HEK293 (cell line): Measurements from ENCODE around the gene ACKR3.

Source experiments
- OSR2 ChIP-seq: fragments of 450-650 bp; formaldehyde crosslinking; IDR thresholded peaks from 2 replicates; pipeline ENCODE4 v1.5.1; 2016; ENCODE audit warnings: missing biosample characterization, missing genetic modification characterization
- SP7 ChIP-seq: fragments of 450-650 bp; formaldehyde crosslinking; IDR thresholded peaks from 2 replicates; pipeline ENCODE4 v1.5.1; 2016; ENCODE audit warnings: missing biosample characterization, missing genetic modification characterization
- ZNF174 ChIP-seq: fragments of 450-650 bp; formaldehyde crosslinking; IDR thresholded peaks from 2 replicates; pipeline ENCODE4 v1.5.0; 2017; ENCODE audit warnings: missing biosample characterization, mild to moderate bottlenecking, missing genetic modification characterization
- ZNF221 ChIP-seq: fragments of 450-650 bp; formaldehyde crosslinking; IDR thresholded peaks from 2 replicates; pipeline ENCODE4 v1.5.1; 2017; ENCODE audit warnings: missing biosample characterization, missing genetic modification characterization, borderline replicate concordance
- ZNF416 ChIP-seq: fragments of 450-650 bp; formaldehyde crosslinking; IDR thresholded peaks from 2 replicates; pipeline ENCODE4 v1.5.1; 2016; ENCODE audit warnings: missing biosample characterization, missing genetic modification characterization
- ZNF510 ChIP-seq: fragments of 450-650 bp; formaldehyde crosslinking; IDR thresholded peaks from 2 replicates; pipeline ENCODE4 v1.5.1; 2018; ENCODE audit warnings: mild to moderate bottlenecking, missing genetic modification characterization, missing biosample characterization; ENCODE audit not compliant: insufficient replicate concordance
- ZNF624 ChIP-seq: fragments of 450-650 bp; formaldehyde crosslinking; IDR thresholded peaks from 2 replicates; pipeline ENCODE4 v1.5.1; 2017; ENCODE audit warnings: missing biosample characterization, missing genetic modification characterization
- ZNF658 ChIP-seq: fragments of 450-650 bp; formaldehyde crosslinking; IDR thresholded peaks from 2 replicates; pipeline ENCODE4; 2016; ENCODE audit warnings: missing biosample characterization, missing genetic modification characterization
- TF ChIP-seq, protein P1 (sequence below): fragments of 450-650 bp; formaldehyde crosslinking; IDR thresholded peaks from 2 replicates; pipeline ENCODE4 v1.5.1; 2016; ENCODE audit warnings: missing biosample characterization, missing genetic modification characterization
- TF ChIP-seq, protein P2 (sequence below): fragments of 450-650 bp; formaldehyde crosslinking; IDR thresholded peaks from 2 replicates; pipeline ENCODE4 v1.5.1; 2017; ENCODE audit warnings: missing biosample characterization, missing genetic modification characterization
- TF ChIP-seq, protein P3 (sequence below): fragments of 450-650 bp; formaldehyde crosslinking; IDR thresholded peaks from 2 replicates; pipeline ENCODE4 v1.5.1; 2017; ENCODE audit warnings: missing biosample characterization, missing genetic modification characterization
- TF ChIP-seq, protein P4 (sequence below): fragments of 450-650 bp; formaldehyde crosslinking; IDR thresholded peaks from 2 replicates; pipeline ENCODE4 v1.5.1; 2016; ENCODE audit warnings: missing biosample characterization, missing genetic modification characterization
- TF ChIP-seq, protein P5 (sequence below): fragments of 450-650 bp; formaldehyde crosslinking; IDR thresholded peaks from 2 replicates; pipeline ENCODE4 v1.5.0; 2017; ENCODE audit warnings: missing biosample characterization, missing genetic modification characterization, borderline replicate concordance

DNA sequence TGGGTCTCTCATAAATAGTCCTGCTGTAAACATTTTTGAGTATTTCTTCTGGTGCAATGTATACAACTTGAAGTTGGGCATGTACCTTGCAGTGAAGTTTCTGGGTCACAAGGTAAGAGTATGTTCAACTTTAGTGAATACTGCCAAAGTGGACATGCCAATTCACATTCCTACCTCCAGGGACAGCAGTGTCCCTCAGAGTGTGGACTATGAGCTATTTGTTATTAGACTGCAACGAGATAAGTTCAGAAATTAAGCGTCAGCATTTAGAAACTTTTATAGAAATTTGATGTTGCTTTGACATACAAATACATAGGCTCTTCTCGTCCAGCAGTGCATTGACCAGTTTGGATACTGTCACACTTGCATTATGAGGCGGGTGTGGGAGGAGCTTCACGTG, 7.2 kb upstream of the ACKR3 start:
- TF ChIP-seq, protein P1, sequence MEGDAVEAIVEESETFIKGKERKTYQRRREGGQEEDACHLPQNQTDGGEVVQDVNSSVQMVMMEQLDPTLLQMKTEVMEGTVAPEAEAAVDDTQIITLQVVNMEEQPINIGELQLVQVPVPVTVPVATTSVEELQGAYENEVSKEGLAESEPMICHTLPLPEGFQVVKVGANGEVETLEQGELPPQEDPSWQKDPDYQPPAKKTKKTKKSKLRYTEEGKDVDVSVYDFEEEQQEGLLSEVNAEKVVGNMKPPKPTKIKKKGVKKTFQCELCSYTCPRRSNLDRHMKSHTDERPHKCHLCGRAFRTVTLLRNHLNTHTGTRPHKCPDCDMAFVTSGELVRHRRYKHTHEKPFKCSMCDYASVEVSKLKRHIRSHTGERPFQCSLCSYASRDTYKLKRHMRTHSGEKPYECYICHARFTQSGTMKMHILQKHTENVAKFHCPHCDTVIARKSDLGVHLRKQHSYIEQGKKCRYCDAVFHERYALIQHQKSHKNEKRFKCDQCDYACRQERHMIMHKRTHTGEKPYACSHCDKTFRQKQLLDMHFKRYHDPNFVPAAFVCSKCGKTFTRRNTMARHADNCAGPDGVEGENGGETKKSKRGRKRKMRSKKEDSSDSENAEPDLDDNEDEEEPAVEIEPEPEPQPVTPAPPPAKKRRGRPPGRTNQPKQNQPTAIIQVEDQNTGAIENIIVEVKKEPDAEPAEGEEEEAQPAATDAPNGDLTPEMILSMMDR, result no peak
- TF ChIP-seq ZNF658 (tag by site-specific recombination), result no peak
- TF ChIP-seq, protein P2, sequence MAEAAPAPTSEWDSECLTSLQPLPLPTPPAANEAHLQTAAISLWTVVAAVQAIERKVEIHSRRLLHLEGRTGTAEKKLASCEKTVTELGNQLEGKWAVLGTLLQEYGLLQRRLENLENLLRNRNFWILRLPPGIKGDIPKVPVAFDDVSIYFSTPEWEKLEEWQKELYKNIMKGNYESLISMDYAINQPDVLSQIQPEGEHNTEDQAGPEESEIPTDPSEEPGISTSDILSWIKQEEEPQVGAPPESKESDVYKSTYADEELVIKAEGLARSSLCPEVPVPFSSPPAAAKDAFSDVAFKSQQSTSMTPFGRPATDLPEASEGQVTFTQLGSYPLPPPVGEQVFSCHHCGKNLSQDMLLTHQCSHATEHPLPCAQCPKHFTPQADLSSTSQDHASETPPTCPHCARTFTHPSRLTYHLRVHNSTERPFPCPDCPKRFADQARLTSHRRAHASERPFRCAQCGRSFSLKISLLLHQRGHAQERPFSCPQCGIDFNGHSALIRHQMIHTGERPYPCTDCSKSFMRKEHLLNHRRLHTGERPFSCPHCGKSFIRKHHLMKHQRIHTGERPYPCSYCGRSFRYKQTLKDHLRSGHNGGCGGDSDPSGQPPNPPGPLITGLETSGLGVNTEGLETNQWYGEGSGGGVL (tag by site-specific recombination), result no peak
- TF ChIP-seq ZNF174 (tag by site-specific recombination), result no peak
- no peak for TF ChIP-seq ZNF510
- TF ChIP-seq ZNF624 (tag by site-specific recombination), result no peak
- TF ChIP-seq, protein P3, sequence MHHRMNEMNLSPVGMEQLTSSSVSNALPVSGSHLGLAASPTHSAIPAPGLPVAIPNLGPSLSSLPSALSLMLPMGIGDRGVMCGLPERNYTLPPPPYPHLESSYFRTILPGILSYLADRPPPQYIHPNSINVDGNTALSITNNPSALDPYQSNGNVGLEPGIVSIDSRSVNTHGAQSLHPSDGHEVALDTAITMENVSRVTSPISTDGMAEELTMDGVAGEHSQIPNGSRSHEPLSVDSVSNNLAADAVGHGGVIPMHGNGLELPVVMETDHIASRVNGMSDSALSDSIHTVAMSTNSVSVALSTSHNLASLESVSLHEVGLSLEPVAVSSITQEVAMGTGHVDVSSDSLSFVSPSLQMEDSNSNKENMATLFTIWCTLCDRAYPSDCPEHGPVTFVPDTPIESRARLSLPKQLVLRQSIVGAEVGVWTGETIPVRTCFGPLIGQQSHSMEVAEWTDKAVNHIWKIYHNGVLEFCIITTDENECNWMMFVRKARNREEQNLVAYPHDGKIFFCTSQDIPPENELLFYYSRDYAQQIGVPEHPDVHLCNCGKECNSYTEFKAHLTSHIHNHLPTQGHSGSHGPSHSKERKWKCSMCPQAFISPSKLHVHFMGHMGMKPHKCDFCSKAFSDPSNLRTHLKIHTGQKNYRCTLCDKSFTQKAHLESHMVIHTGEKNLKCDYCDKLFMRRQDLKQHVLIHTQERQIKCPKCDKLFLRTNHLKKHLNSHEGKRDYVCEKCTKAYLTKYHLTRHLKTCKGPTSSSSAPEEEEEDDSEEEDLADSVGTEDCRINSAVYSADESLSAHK (tag by site-specific recombination), result no peak
- no peak for TF ChIP-seq OSR2 (tag by site-specific recombination)
- no peak for TF ChIP-seq ZNF416 (tag by site-specific recombination)
- TF ChIP-seq, protein P4, sequence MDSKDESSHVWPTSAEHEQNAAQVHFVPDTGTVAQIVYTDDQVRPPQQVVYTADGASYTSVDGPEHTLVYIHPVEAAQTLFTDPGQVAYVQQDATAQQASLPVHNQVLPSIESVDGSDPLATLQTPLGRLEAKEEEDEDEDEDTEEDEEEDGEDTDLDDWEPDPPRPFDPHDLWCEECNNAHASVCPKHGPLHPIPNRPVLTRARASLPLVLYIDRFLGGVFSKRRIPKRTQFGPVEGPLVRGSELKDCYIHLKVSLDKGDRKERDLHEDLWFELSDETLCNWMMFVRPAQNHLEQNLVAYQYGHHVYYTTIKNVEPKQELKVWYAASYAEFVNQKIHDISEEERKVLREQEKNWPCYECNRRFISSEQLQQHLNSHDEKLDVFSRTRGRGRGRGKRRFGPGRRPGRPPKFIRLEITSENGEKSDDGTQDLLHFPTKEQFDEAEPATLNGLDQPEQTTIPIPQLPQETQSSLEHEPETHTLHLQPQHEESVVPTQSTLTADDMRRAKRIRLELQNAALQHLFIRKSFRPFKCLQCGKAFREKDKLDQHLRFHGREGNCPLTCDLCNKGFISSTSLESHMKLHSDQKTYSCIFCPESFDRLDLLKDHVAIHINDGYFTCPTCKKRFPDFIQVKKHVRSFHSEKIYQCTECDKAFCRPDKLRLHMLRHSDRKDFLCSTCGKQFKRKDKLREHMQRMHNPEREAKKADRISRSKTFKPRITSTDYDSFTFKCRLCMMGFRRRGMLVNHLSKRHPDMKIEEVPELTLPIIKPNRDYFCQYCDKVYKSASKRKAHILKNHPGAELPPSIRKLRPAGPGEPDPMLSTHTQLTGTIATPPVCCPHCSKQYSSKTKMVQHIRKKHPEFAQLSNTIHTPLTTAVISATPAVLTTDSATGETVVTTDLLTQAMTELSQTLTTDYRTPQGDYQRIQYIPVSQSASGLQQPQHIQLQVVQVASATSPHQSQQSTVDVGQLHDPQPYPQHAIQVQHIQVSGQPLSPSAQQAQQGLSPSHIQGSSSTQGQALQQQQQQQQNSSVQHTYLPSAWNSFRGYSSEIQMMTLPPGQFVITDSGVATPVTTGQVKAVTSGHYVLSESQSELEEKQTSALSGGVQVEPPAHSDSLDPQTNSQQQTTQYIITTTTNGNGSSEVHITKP (tag by site-specific recombination), result no peak
- no peak for TF ChIP-seq SP7
- TF ChIP-seq ZNF221, result no peak
- TF ChIP-seq, protein P5, sequence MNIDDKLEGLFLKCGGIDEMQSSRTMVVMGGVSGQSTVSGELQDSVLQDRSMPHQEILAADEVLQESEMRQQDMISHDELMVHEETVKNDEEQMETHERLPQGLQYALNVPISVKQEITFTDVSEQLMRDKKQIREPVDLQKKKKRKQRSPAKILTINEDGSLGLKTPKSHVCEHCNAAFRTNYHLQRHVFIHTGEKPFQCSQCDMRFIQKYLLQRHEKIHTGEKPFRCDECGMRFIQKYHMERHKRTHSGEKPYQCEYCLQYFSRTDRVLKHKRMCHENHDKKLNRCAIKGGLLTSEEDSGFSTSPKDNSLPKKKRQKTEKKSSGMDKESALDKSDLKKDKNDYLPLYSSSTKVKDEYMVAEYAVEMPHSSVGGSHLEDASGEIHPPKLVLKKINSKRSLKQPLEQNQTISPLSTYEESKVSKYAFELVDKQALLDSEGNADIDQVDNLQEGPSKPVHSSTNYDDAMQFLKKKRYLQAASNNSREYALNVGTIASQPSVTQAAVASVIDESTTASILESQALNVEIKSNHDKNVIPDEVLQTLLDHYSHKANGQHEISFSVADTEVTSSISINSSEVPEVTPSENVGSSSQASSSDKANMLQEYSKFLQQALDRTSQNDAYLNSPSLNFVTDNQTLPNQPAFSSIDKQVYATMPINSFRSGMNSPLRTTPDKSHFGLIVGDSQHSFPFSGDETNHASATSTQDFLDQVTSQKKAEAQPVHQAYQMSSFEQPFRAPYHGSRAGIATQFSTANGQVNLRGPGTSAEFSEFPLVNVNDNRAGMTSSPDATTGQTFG, result no peak
